ENCODE data around the gene ELFN1. TPM values are rescaled to one million over a fixed set of nuclear protein-coding genes. Genes with fewer than 3 reads are reported as not detected.

The ELFN1 gene
- total RNA-seq, 1 donor from 2014 or later: 4.3 TPM

DNA sequence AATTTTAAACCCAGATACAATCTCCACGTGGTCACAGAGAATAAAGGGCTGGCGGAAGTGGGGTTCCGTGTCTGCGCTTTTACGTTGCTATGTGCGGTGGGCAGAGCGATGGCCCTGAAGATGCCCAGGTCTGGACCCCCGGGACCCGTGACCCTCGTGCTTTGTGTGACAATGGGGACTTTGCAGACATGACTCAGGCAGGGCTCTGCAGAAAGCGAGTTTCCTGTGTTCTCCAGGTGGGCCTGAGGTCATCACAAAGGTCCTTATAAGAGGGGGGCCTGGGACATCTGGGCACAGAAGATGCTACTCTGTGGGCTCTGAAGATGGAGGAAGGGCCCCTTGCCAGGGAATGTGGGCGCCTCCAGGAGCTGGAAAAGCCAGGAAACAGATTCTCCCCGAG is 95.3 kb downstream of the ELFN1 start:
- Histone ChIP-seq H3K9me3 (no peaks in the 10 kb centered on the region), H3K36me3 (no peaks in the 10 kb centered on the region), H3K27me3 (no peaks in the 10 kb centered on the region), H3K4me3 (no peak overlapping the region), H3K4me1 (no peaks in the 10 kb centered on the region), H3K27ac (no peak overlapping the region)
- ATAC-seq: no peak
- intact Hi-C loops (cut with DNase I): no loop called here
- TF ChIP-seq, protein P1, sequence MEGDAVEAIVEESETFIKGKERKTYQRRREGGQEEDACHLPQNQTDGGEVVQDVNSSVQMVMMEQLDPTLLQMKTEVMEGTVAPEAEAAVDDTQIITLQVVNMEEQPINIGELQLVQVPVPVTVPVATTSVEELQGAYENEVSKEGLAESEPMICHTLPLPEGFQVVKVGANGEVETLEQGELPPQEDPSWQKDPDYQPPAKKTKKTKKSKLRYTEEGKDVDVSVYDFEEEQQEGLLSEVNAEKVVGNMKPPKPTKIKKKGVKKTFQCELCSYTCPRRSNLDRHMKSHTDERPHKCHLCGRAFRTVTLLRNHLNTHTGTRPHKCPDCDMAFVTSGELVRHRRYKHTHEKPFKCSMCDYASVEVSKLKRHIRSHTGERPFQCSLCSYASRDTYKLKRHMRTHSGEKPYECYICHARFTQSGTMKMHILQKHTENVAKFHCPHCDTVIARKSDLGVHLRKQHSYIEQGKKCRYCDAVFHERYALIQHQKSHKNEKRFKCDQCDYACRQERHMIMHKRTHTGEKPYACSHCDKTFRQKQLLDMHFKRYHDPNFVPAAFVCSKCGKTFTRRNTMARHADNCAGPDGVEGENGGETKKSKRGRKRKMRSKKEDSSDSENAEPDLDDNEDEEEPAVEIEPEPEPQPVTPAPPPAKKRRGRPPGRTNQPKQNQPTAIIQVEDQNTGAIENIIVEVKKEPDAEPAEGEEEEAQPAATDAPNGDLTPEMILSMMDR (IDR thresholded peaks at IDR 0.05): no peak
- peak; percentile 23 for DNase-seq

DNA sequence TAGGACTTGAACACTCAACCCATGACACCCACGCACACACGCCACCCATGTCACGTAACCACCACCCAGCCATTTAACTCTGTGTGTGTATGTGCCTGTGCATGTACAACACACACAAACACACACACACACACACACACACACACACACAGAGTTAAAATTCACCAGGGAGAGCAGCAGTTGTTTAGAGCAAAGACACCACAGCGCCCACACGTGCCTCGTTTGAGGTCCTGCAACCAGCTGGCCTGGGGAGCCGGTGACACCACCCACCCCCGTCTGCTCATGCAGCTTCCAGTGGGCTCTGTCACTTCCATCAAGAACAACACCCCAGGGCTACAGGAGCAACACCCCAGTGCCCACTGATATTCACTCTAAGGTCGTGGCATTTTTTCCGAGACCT is 97.4 kb downstream of the ELFN1 start:
- Histone ChIP-seq H3K36me3 (no peaks in the 10 kb centered on the region), H3K27ac (no peak overlapping the region), H3K27me3 (no peaks in the 10 kb centered on the region), H3K9me3 (no peaks in the 10 kb centered on the region), H3K4me1 (no peaks in the 10 kb centered on the region), H3K4me3 (no peak overlapping the region)
- intact Hi-C loops (cut with DNase I): no loop called here
- ATAC-seq: no peak
- TF ChIP-seq, protein P1 (IDR thresholded peaks at IDR 0.05): no peak
- no peak for DNase-seq

DNA sequence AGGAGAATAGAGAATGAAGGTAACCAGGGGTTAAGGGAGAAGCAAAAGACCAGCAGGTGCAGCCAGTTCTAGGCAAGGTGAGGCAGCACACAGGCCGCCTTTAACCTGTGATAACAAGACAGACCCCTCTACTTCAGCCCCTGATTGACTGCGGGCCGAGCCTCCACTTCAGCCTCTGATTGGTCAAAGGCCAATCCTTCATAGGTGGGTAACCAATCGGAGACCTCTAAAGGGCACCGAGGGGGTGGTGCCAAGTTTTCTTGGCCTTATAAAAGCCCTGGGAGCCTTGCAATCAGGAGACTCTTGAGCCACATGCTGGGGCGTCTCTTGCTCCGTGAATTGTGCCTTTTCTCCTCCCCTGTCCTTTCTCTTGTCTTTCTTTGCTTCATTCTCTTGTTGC is 98.8 kb downstream of the ELFN1 start:
- Histone ChIP-seq H3K27me3 (no peaks in the 10 kb centered on the region), H3K27ac (no peak overlapping the region), H3K36me3 (no peaks in the 10 kb centered on the region), H3K4me1 (no peaks in the 10 kb centered on the region), H3K9me3 (no peaks in the 10 kb centered on the region), H3K4me3 (no peak overlapping the region)
- DNase-seq: no peak
- intact Hi-C loops (cut with DNase I): no loop called here
- TF ChIP-seq, protein P1 (IDR thresholded peaks at IDR 0.05): no peak
- ATAC-seq: no peak

DNA sequence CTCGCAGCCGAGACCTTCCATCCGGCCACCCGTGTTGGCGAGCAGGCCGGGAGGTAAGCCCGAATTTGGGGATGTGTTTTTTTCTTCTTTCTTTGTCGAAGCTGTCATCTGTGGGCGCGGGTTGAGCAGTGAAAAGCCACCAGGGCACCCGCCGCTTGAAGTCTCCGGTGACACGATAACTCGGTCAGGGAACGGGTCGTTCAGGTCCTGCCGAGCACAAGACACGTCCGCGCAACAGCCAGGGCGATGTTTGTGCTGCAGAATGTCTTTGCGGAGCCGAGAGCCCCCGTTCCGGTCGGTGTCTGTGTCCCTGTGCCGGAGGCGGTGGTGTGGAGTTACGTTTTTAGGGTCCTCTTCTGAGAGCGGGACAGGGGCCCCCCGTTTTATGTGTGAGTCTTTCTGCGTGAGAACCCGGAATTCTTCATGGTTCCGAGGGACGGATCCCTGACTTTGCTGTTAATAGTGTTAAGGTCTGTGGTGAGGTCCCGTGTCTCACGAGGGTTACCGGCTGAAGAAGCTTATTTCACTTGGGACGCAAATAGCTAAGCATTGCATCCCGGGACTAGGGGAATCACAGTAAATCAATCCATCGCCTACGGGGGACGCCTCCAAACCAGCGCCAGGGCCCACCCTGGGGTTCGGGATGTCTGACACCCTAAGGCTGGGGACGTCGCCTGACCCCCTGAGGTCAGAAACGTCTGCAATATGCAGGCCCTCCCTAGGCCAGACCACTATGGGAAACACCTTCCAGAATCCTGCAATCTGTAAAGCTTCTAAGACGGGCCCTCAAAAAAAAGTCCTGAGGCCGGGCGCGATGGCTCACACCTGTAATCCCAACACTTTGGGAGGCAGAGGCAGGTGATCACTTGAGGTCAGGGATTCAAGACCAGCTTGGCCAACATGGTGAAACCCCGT is 99.5 kb downstream of the ELFN1 start:
- intact Hi-C loops (cut with DNase I): no loop called here
- Histone ChIP-seq H3K9me3 (no peaks in the 10 kb centered on the region), H3K4me3 (no peak overlapping the region), H3K36me3 (no peaks in the 10 kb centered on the region), H3K27me3 (no peaks in the 10 kb centered on the region), H3K4me1 (no peaks in the 10 kb centered on the region), H3K27ac (no peak overlapping the region)
- no peak for ATAC-seq
- DNase-seq: no peak
- TF ChIP-seq, protein P1 (IDR thresholded peaks at IDR 0.05): no peak

DNA sequence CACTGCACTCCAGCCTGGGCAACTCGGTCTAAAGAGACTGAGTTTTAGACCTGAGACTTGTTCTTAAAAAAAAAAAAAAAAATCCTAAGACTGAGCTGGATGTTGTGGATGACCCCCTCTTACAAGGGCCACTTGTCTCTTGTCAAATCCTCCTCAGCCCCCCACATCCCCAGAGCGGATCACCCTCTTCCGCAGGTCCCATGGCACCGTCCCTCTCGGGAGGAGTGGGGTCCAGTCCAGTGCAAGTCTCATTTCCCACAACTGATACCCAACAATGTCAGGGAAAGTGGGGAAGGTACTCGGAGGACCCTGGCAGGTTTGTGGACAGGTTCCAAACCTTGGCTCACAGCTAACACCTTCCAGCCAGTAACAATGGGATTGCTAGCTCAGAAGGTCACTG is 100.3 kb downstream of the ELFN1 start:
- no peak overlapping the region for H3K4me3 ChIP-seq
- no peaks in the 10 kb centered on the region for H3K36me3 ChIP-seq
- ATAC-seq (no peak), DNase-seq (no peak)
- intact Hi-C loops (cut with DNase I): no loop called here
- no peak overlapping the region for H3K27ac ChIP-seq
- H3K27me3 ChIP-seq: no peaks in the 10 kb centered on the region
- H3K4me1 ChIP-seq: no peaks in the 10 kb centered on the region
- no peaks in the 10 kb centered on the region for H3K9me3 ChIP-seq
- TF ChIP-seq, protein P1 (IDR thresholded peaks at IDR 0.05): no peak
